ENCODE results near the gene KLF18. TPM values are rescaled to one million over a fixed set of nuclear protein-coding genes. Genes with fewer than 3 reads are reported as not detected.

Gene KLF18
- total RNA-seq, 1 donor from 2014 or later: not detected

Other genes starting within 250 kb of the KLF18 start
- not detected in 2 replicates for gene ARTN, start 207.8 kb downstream of the KLF18 start, total RNA-seq
- 5.4 and 8.5 TPM in 2 replicates for gene IPO13, start 194.7 kb downstream of the KLF18 start, total RNA-seq
- gene DPH2, start 171.6 kb downstream of the KLF18 start, total RNA-seq: 13.1 and 19.0 TPM in 2 replicates
- gene ATP6V0B, start 166.7 kb downstream of the KLF18 start, total RNA-seq: 110 and 164 TPM in 2 replicates
- 40.1 and 41.9 TPM in 2 replicates for gene B4GALT2, start 162.4 kb downstream of the KLF18 start, total RNA-seq
- 0.65 and 0.79 TPM in 2 replicates for gene CCDC24, start 150.0 kb downstream of the KLF18 start, total RNA-seq
- gene SLC6A9, start 110.2 kb downstream of the KLF18 start, total RNA-seq: under 0.01 and 0.40 TPM in 2 replicates
- not detected in 2 replicates for gene KLF17, start 22.8 kb downstream of the KLF18 start, total RNA-seq
- 13.3 and 16.6 TPM in 2 replicates for gene DMAP1, start 71.8 kb upstream of the KLF18 start, total RNA-seq
- gene ERI3, start 213.6 kb upstream of the KLF18 start, total RNA-seq: 28.8 and 31.9 TPM in 2 replicates

Data from lung microvascular endothelial cell (primary cell).